ENCODE measurements around the gene ATG2B.

ATG2B gene

GRCh38 chr14:96362965-96363750 is at the start of gene ATG2B, which contains the start of gene GSKIP:
TSS of gene ATG2B (minus strand) at chr14:96363341. CDS start at chr14:96362976, 365 bp downstream.
TSS of gene GSKIP (plus strand) at chr14:96363526. CDS start at chr14:96382248, 18,722 bp downstream.
- no peak for DNase-seq (ENCODE audit: low read depth, low spot score)
- ChIA-PET CTCF (no interaction called here), POLR2A (no interaction called here)
- TF ChIP-seq CTCF (IDR thresholded peaks at IDR 0.05; ENCODE audit: insufficient read depth, low read length, missing control alignments) = no peak
- H3K4me3 ChIP-seq (ENCODE audit: low read depth, low read length) = peak within 1 kb of the TSS; percentile 84

GRCh38 chr14:96410119-96410518 is 47.0 kb upstream of the ATG2B start:
- H3K4me3 ChIP-seq (ENCODE audit: low read depth, low read length) = no peak overlapping the region
- no peak for TF ChIP-seq CTCF (IDR thresholded peaks at IDR 0.05; ENCODE audit: insufficient read depth, low read length, missing control alignments)
- CTCF ChIA-PET = no interaction called here
- no peak for DNase-seq (ENCODE audit: low read depth, low spot score)
- POLR2A ChIA-PET = no interaction called here

GRCh38 chr14:96409701-96410100 is 46.6 kb upstream of the ATG2B start:
- POLR2A ChIA-PET = no interaction called here
- no peak for TF ChIP-seq CTCF (IDR thresholded peaks at IDR 0.05; ENCODE audit: insufficient read depth, low read length, missing control alignments)
- CTCF ChIA-PET = no interaction called here
- DNase-seq (ENCODE audit: low read depth, low spot score) = no peak
- no peak overlapping the region for H3K4me3 ChIP-seq (ENCODE audit: low read depth, low read length)

GRCh38 chr14:96408608-96409007 is 45.5 kb upstream of the ATG2B start:
- CTCF ChIA-PET = interaction anchor here (1.9 kb wide), 1 partner anchor 111 kb away, joined by 4 read pairs; no protein-coding TSS in a partner anchor
- no peak for TF ChIP-seq CTCF (IDR thresholded peaks at IDR 0.05; ENCODE audit: insufficient read depth, low read length, missing control alignments)
- no peak for DNase-seq (ENCODE audit: low read depth, low spot score)
- POLR2A ChIA-PET = no interaction called here
- H3K4me3 ChIP-seq (ENCODE audit: low read depth, low read length) = no peak overlapping the region

GRCh38 chr14:96407935-96408570 is 44.9 kb upstream of the ATG2B start:
- DNase-seq (ENCODE audit: low read depth, low spot score) = no peak
- H3K4me3 ChIP-seq (ENCODE audit: low read depth, low read length) = no peak overlapping the region
- ChIA-PET POLR2A (no interaction called here), CTCF (interaction anchor here (1.9 kb wide), 1 partner anchor 110 kb away, joined by 4 read pairs; no protein-coding TSS in a partner anchor)
- TF ChIP-seq CTCF (IDR thresholded peaks at IDR 0.05; ENCODE audit: insufficient read depth, low read length, missing control alignments) = no peak

GRCh38 chr14:96405677-96406076 is 42.5 kb upstream of the ATG2B start:
- DNase-seq (ENCODE audit: low read depth, low spot score) = no peak
- no peak for TF ChIP-seq CTCF (IDR thresholded peaks at IDR 0.05; ENCODE audit: insufficient read depth, low read length, missing control alignments)
- POLR2A ChIA-PET = no interaction called here
- H3K4me3 ChIP-seq (ENCODE audit: low read depth, low read length) = no peak overlapping the region
- CTCF ChIA-PET = no interaction called here

Measured in AG04449 (cell line).